IPS-18a (cell line): ENCODE results near the gene LENG9.
"Not testable (repeated sequence)": the region's sequence is repeated elsewhere in the genome, so short reads cannot be mapped to it uniquely, and the experiment has no call there.

Experiments used
- H3K27ac ChIP-seq: one replicate; pipeline ENCODE4 v1.5.1; 2013; ENCODE audit warnings: low read length
- H3K27me3 ChIP-seq: one replicate; pipeline ENCODE4 v1.6.1; 2013; ENCODE audit warnings: mild to moderate bottlenecking, low read length; ENCODE audit not compliant: control insufficient read depth, insufficient read depth
- H3K36me3 ChIP-seq: one replicate; pipeline ENCODE4 v1.6.1; 2013; ENCODE audit warnings: low read depth, low read length; ENCODE audit not compliant: control insufficient read depth
- H3K4me1 ChIP-seq: one replicate; pipeline ENCODE4 v1.6.1; 2013; ENCODE audit warnings: low read depth, low read length; ENCODE audit not compliant: control insufficient read depth
- H3K4me3 ChIP-seq: one replicate; pipeline ENCODE4 v1.5.1; 2013; ENCODE audit warnings: low read length
- H3K9ac ChIP-seq: one replicate; pipeline ENCODE4 v1.6.1; 2013; ENCODE audit warnings: mild to moderate bottlenecking, low read length, moderate library complexity
- H3K9me3 ChIP-seq: one replicate; pipeline ENCODE4 v1.6.1; 2013; ENCODE audit warnings: low read depth, low read length; ENCODE audit not compliant: control insufficient read depth

The LENG9 gene

DNA sequence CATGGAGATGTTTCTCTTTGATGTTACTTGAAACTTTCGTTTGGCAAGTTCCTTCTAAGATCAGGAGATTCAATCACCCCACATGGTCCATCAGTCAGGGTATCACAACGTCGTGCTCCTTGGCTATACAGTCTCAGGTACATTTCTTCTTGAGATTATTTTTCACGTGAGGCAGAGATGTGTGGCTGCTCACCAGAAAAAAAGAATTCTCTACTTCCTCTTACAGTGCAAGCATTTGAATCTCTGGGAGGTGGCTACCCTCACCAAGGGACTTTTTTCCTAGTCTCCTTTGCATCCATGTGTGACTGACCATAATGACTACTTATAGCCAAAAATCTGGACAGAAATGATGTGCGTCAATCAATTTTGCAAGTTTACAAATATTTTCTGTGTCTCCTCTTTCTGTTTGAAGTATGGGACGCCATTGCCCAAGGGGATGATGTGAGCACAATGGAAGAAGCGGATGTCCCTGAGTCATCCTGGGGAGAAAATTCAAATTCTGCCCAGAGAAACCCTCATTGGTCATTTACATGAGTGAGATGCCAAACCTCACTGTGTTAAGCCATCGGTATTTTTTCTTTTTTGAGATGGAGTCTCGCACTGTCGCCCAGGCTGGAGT lies 30.5 kb upstream of the LENG9 start:
- peaks cover 23% of the 10 kb centered on the region for H3K9me3 ChIP-seq

DNA sequence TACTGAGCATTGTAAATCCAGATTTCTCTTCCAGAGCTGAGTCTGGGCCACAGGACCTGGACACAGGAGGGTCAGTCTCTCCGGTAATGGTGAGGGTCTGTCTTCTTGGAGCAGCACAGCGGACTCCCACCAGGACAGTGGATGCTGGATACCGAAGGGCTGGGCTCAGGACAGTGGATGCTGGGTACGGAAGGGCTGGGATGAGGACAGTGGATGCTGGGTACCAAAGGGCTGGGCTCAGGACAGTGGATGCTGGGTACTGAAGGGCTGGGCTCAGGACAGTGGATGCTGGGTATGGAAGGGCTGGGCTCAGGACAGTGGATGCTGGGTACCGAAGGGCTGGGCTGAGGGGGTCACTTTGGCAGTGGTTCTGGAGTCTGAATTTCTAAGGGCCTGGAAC lies 29.5 kb upstream of the LENG9 start:
- H3K27me3 ChIP-seq, H3K27ac ChIP-seq, H3K9ac ChIP-seq, H3K36me3 ChIP-seq, H3K4me1 ChIP-seq, H3K4me3 ChIP-seq: not testable (repeated sequence)
- H3K9me3 ChIP-seq: peaks cover 21% of the 10 kb centered on the region

More for the DNA sequence above, 30.5 kb upstream of the LENG9 start:
- Histone ChIP-seq H3K36me3 (no peaks in the 10 kb centered on the region), H3K27me3 (no peaks in the 10 kb centered on the region), H3K4me1 (no peaks in the 10 kb centered on the region), H3K9ac (no peak overlapping the region), H3K27ac (no peak overlapping the region), H3K4me3 (no peak overlapping the region)

DNA sequence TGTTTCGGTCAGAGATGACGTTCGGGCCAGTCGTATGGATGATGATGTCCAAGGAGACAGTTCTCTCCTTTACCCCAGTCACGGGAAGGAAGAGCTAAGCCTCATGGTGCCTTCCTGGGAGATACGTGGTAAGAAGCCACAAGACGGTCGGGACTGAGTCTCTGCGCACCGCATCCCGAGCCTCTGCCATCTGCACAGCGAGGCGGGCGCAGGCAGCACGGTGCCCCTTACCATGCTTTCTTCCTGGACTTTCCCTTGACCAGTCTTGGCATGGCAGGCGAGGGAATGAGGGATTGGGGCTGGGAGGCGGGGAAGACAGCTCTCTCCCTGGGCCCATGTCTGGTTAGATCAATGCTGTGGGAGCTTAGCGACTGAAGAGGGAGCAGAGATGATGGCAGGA lies 29.0 kb upstream of the LENG9 start:
- H3K4me3 ChIP-seq: no peak overlapping the region
- H3K27ac ChIP-seq: no peak overlapping the region
- peaks cover 21% of the 10 kb centered on the region for H3K9me3 ChIP-seq
- H3K36me3 ChIP-seq: no peaks in the 10 kb centered on the region
- no peak overlapping the region for H3K9ac ChIP-seq
- no peaks in the 10 kb centered on the region for H3K27me3 ChIP-seq
- H3K4me1 ChIP-seq: no peaks in the 10 kb centered on the region

- Histone ChIP-seq H3K9me3 (peaks cover 20% of the 10 kb centered on the region), H3K9ac (no peak overlapping the region), H3K4me3 (no peak overlapping the region), H3K27me3 (no peaks in the 10 kb centered on the region), H3K4me1 (no peaks in the 10 kb centered on the region), H3K36me3 (no peaks in the 10 kb centered on the region), H3K27ac (no peak overlapping the region)
Measured at GRCh38 chr19:54489766-54490165, 26.2 kb upstream of the LENG9 start.

DNA sequence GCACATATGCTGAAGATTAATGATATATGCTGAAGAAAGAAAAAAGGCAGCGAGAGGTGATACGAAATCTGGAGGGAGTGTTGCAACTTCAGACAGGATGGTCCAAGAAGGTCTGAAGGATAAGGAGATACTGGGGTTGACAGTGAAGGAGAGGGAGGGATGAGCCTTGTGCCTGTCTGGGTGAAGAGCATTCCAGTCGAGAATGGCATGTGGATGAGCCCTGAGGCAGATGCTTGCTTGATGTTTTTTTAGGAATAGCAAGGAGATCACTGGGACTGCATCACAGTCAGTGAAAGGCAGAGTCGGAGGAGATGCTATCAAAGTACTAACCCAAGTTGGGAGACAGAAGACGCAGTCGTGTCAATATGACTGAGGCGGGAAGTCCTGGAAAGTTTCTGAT lies 25.8 kb upstream of the LENG9 start:
- Histone ChIP-seq H3K27ac (no peak overlapping the region), H3K4me3 (no peak overlapping the region), H3K9ac (no peak overlapping the region), H3K36me3 (no peaks in the 10 kb centered on the region), H3K27me3 (no peaks in the 10 kb centered on the region), H3K9me3 (peaks cover 20% of the 10 kb centered on the region), H3K4me1 (no peaks in the 10 kb centered on the region)

DNA sequence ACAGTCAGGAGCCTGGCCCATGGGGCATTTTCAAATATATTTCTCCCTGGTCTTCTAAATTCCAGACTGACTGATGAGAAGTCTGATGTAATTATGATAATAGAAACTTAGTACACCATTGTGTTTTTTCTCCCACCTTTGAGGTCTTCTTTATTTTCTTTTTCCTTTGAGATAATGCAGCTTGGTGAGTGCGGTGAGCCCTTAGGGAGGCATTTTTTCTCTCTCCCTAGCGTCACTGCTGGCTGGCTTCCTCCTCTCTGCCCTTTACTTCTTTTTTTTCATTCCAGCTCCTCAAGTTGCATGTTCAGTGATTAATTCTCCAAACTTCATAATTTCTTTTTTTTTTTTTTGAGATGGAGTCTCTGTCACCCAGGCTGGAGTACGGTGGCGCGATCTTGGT lies 22.3 kb upstream of the LENG9 start:
- Histone ChIP-seq H3K4me3 (no peak overlapping the region), H3K27ac (no peak overlapping the region), H3K27me3 (no peaks in the 10 kb centered on the region), H3K4me1 (no peaks in the 10 kb centered on the region), H3K9me3 (peaks cover 7% of the 10 kb centered on the region), H3K9ac (no peak overlapping the region), H3K36me3 (no peaks in the 10 kb centered on the region)

DNA sequence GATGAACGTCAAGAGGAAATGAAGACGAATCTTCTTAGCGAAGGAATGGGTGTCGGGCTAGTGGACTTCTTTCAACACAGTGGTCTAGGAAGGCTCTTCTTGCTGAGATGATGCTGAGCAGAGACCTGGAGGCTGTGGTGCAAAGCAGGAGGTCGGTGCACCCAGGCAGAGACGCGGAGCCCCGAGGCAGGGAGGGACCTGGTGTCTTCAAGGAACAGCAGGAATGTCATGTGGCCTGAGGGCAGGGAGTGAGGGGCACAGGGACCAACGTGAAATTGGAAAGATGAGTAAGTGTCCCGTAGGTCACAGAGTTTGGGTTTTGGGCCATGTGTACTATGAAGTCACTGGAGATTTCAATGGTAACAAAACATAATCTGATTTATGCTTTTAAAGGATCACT lies 20.9 kb upstream of the LENG9 start:
- Histone ChIP-seq H3K27ac (no peak overlapping the region), H3K4me1 (no peaks in the 10 kb centered on the region), H3K27me3 (no peaks in the 10 kb centered on the region), H3K4me3 (no peak overlapping the region), H3K9me3 (peaks cover 3% of the 10 kb centered on the region), H3K36me3 (no peaks in the 10 kb centered on the region), H3K9ac (no peak overlapping the region)

DNA sequence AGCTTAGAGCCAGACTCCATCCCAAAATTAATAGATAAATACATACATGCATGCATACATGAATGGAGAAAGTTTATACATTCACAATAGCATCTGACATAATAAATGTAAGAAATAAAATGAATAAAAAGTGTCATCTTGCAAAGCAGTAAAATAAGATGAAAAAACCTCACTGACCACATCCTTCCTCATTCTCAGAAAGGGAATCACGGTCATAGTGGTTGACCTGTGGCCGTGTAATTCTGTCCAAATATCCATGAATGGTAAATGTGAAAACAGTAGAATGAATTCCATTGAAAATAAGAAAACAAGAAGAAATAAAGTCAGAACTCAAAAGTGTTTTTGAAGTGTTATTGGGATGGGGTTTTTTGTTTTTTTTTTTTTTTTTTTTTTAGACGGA lies 19.3 kb upstream of the LENG9 start:
- Histone ChIP-seq H3K9ac (no peak overlapping the region), H3K36me3 (no peaks in the 10 kb centered on the region), H3K4me3 (no peak overlapping the region), H3K27ac (no peak overlapping the region), H3K27me3 (no peaks in the 10 kb centered on the region), H3K9me3 (peaks cover 3% of the 10 kb centered on the region), H3K4me1 (no peaks in the 10 kb centered on the region)

- H3K4me1 ChIP-seq: no peaks in the 10 kb centered on the region
- no peak overlapping the region for H3K9ac ChIP-seq
- H3K27me3 ChIP-seq: no peaks in the 10 kb centered on the region
- no peak overlapping the region for H3K27ac ChIP-seq
- peaks cover 3% of the 10 kb centered on the region for H3K9me3 ChIP-seq
- H3K4me3 ChIP-seq: no peak overlapping the region
- no peaks in the 10 kb centered on the region for H3K36me3 ChIP-seq
Measured at GRCh38 chr19:54481326-54481930, 17.9 kb upstream of the LENG9 start.

DNA sequence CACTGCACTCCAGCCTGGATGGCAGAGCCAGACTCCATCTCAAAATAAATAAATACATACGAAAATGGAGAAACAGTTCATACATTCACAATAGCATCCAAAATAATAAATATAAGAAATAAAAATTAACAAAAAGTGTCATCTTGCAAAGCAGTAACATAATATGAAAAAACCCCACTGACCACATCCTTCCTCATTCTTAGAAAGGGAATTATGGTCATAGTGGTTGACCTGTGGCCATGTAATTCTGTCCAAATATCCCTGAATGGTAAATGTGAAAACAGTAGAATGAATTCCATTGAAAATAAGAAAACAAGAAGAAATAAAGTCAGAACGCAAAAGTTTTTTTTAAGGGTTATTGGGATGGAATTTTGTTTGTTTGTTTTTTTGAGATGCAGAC lies 16.5 kb upstream of the LENG9 start:
- Histone ChIP-seq H3K4me3 (no peak overlapping the region), H3K27ac (no peak overlapping the region), H3K27me3 (no peaks in the 10 kb centered on the region), H3K36me3 (no peaks in the 10 kb centered on the region), H3K9ac (no peak overlapping the region), H3K4me1 (no peaks in the 10 kb centered on the region), H3K9me3 (no peaks in the 10 kb centered on the region)

DNA sequence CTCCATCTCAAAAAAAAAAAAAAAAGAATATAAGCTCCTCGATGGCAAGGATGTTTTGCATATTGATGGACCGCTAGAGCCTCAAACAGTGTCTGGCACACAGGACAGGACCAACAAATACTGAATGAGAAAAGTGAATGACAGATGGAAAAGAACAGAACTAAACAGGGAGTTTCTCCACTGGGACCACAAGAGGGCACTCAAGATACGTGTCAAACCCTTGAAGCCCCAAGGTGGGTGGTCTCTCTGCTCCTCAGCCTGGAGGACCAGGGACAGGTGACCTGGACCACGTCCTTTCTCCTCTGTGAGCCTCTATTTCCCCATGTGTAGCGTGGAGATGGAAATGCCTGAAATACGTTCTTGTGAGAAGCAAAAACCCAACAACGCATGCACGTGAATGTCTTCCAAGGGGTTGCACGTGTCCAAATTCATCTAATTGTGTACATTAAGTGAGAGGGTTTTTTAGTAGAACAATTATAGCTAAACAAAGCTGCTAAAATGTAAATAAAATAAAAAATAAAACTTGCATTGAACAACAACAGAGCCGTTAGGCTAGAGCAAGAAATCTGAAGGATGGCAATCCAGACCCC lies 15.2 kb upstream of the LENG9 start:
- Histone ChIP-seq H3K9me3 (no peaks in the 10 kb centered on the region), H3K27ac (no peak overlapping the region), H3K27me3 (no peaks in the 10 kb centered on the region), H3K4me3 (no peak overlapping the region), H3K9ac (no peak overlapping the region), H3K36me3 (no peaks in the 10 kb centered on the region), H3K4me1 (no peaks in the 10 kb centered on the region)

GRCh38 chr19:54477650-54478049 lies 14.1 kb upstream of the LENG9 start:
- no peaks in the 10 kb centered on the region for H3K9me3 ChIP-seq

More at GRCh38 chr19:54477650-54478049, 14.1 kb upstream of the LENG9 start:
- Histone ChIP-seq H3K4me3 (no peak overlapping the region), H3K4me1 (no peaks in the 10 kb centered on the region), H3K27me3 (no peaks in the 10 kb centered on the region), H3K36me3 (no peaks in the 10 kb centered on the region), H3K9ac (no peak overlapping the region), H3K27ac (no peak overlapping the region)
